ENCODE results near the gene C11orf58.

The C11orf58 gene

DNA sequence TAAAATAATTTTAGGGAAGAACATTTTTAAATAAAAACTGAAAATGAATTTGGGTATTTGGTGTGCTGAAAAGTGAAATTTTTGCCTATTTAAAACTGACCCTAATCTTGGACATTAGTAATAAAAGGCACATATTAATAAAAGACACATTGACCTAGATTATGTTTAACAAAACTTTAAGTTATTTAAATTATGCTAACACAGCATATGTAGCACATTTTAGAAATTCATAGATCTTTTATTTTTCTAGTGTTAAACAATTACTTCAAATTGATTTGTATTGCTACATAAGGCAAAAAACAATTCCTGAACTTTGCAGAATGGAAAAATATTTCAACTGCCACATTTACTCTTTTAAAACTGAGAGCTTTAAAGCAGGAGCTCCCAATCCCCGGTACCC, 10.6 kb downstream of the C11orf58 start:
- Mint-ChIP-seq H3K27ac (peak overlapping the region in 1 of 2 donors; percentile 56), H3K4me1 (ENCODE audit: low read depth in 2 of 2) (peaks cover 15 to 48% of the 10 kb centered on the region in 2 donors), H3K36me3 (ENCODE audit: insufficient read depth) (peaks cover 91% of the 10 kb centered on the region), H3K27me3 (no peaks in the 10 kb centered on the region), H3K9me3 (no peaks in the 10 kb centered on the region), H3K4me3 (no peak overlapping the region)
- ATAC-seq (replicated peaks) (no peak), DNase-seq (no peak)

DNA sequence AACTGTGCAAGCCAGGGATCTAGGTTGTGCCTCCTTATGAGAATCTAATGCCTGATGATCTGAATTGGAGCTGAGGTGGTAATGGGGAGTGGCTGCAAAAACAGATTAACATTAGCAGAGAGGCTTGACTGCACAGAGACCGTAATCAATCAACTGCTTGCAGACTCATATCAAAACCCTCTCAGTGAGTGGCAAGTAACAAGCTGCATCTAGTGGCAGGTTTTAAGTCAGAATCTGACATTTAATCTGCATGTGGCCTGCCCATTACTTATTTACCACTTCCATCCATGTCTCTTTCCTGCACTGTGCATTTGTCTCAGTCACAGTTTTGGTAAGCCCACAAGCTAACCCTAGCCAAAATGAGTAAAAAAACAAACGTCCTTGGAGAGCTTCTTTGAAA, 11.2 kb downstream of the C11orf58 start:
- Mint-ChIP-seq H3K36me3 (ENCODE audit: insufficient read depth) (peaks cover 91% of the 10 kb centered on the region), H3K9me3 (no peaks in the 10 kb centered on the region), H3K27me3 (no peaks in the 10 kb centered on the region), H3K4me3 (no peak overlapping the region), H3K27ac (peak overlapping the region in 1 of 2 donors; percentile 56), H3K4me1 (ENCODE audit: low read depth in 2 of 2) (peaks cover 11 to 44% of the 10 kb centered on the region in 2 donors)
- ATAC-seq (replicated peaks) (no peak), DNase-seq (no peak)

DNA sequence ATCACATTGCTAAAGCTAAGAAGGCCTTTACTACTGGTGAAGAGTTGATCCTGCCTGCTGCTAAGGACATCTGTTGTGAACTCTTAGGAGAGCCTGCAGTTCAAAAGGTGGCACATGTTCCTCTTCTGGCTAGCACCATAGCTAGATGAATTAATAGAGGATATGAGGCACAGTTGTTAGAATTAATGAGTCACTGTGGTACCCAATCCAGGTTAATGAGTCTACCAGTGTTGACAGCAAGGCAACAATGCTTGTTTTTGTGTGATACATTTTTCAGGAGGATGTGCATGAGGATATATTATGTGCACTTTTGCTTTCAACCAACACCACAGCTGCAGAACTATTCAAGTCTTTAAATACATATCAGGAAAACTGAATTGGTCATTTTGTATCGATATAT, 12.0 kb downstream of the C11orf58 start:
- H3K9me3 Mint-ChIP-seq, result no peaks in the 10 kb centered on the region
- no peak for DNase-seq
- H3K4me3 Mint-ChIP-seq, result no peak overlapping the region
- H3K27ac Mint-ChIP-seq, result no peak overlapping the region
- peaks cover 8 to 37% of the 10 kb centered on the region in 2 donors for H3K4me1 Mint-ChIP-seq (ENCODE audit: low read depth in 2 of 2)
- no peak for ATAC-seq (replicated peaks)
- H3K36me3 Mint-ChIP-seq (ENCODE audit: insufficient read depth), result peaks cover 91% of the 10 kb centered on the region
- H3K27me3 Mint-ChIP-seq, result no peaks in the 10 kb centered on the region

DNA sequence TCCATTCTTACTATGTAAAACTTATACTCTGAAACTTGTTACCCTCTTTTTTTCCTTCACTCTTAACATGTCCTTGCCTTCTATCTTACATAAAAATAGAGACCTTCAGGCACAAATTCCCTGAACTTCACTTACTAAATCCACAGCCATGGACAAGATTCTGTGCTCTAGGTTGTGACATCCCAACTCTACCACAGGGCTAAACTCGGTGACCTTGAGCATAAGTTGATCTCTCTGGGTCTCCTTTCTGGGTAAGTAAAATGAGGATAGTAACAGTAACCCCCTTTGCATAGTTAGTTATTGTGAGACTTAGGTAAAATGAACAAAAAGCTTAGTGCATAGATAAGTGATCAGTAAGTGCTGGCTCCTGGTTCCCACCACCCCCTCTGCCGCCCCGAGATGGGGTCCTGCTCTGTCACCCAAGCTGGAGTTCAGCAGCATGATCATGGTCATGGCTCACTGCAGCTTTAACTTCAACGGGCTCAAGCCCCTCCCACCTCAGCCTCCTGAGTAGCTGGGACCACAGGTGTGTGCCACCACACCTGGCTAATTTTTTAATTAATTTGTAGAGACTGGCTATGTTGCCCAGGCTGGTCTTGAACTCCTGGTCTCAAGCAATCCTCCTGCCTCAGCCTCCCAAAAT, 20.1 kb downstream of the C11orf58 start:
- Mint-ChIP-seq H3K4me1 (ENCODE audit: low read depth in 2 of 2) (peaks cover 5 to 9% of the 10 kb centered on the region in 2 donors), H3K27ac (peak overlapping the region in 1 of 2 donors; percentile 31), H3K9me3 (no peaks in the 10 kb centered on the region), H3K27me3 (no peaks in the 10 kb centered on the region), H3K36me3 (ENCODE audit: insufficient read depth) (peaks cover 62% of the 10 kb centered on the region), H3K4me3 (no peak overlapping the region)
- no peak for ATAC-seq (replicated peaks)
- no peak for DNase-seq

DNA sequence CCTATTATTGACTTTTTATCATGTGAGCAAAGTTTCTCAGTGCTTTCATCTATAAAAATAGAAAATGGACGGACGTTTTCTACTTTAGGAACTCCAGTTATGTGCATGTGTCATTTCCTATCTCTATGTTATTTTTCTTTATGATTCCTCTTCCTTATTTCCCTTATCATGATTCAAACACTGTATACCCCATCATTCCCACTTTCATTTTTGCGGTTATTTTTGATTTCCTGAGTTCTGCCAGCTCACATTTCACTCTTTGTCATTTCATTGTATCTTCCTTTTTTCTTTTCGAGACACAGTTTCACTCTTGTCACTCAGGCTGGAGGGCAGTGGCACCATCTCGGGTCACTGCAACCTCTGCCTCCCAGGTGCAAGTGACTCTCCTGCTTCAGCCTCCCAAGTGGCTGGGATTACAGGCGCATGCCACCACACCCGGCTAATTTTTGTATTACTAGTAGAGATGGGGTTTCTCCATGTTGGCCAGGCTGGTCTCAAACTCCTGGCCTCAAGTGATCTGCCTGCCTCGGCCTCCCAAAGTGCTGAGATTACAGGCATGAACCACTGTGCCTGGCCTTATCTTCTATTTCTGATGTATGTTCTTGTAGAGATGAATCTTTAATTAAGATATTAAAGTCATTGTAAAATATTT, 21.5 kb downstream of the C11orf58 start:
- H3K27ac Mint-ChIP-seq, result peak overlapping the region; percentile 31 to 39
- no peak for ATAC-seq (replicated peaks)

DNA sequence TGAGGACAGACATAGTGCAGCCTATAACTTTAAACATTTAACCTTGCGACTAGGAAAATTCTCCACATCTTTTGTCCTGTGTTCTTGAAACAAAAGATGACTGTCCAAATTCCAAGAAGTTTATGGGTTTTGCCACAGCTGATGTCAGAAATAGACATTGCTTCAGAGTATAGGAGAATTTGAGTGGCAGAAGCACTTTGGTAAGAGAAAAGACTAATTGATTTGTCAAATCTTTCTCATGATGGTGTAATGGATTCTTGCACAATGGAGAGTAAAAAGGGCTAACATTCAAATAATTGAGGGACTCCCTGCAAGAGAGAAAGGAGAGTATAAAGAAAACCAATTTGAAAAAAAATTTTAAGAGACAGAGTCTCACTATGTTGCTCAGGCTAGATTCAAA, 25.3 kb downstream of the C11orf58 start:
- Mint-ChIP-seq H3K4me3 (no peak overlapping the region), H3K27ac (no peak overlapping the region), H3K9me3 (no peaks in the 10 kb centered on the region), H3K4me1 (ENCODE audit: low read depth in 2 of 2) (peaks cover 5 to 9% of the 10 kb centered on the region in 2 donors), H3K36me3 (ENCODE audit: insufficient read depth) (peaks cover 9% of the 10 kb centered on the region), H3K27me3 (no peaks in the 10 kb centered on the region)
- ATAC-seq (replicated peaks), result no peak
- no peak for DNase-seq

More for the DNA sequence above, 21.5 kb downstream of the C11orf58 start:
- Mint-ChIP-seq H3K4me1 (ENCODE audit: low read depth in 2 of 2) (peaks cover 5 to 9% of the 10 kb centered on the region in 2 donors), H3K27me3 (no peaks in the 10 kb centered on the region), H3K4me3 (no peak overlapping the region), H3K36me3 (ENCODE audit: insufficient read depth) (peaks cover 47% of the 10 kb centered on the region), H3K9me3 (no peaks in the 10 kb centered on the region)
- no peak for DNase-seq

DNA sequence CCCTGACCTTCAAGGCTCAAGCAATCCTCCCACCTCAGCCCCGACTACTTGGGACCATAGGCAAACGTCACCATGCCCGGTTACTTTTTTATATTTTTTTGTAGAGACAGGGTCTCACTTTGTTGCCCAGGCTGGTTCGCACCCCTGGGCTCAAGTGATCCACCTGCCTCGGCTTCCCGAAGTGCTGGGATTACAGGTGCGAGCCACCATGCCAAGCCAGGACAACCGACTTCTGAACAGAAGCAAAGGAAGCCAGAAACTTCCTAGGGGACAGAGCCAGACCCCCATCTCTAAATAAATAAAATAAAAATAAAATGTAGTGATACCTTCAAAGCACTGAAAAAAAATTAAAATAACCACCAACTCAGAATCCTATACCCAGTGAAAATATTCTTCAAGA, 26.4 kb downstream of the C11orf58 start:
- Mint-ChIP-seq H3K4me1 (ENCODE audit: low read depth in 2 of 2) (peaks cover 3 to 4% of the 10 kb centered on the region in 2 donors), H3K9me3 (no peaks in the 10 kb centered on the region), H3K27ac (no peak overlapping the region), H3K27me3 (peaks cover 6 to 9% of the 10 kb centered on the region in 2 donors), H3K36me3 (ENCODE audit: insufficient read depth) (peaks cover 3% of the 10 kb centered on the region), H3K4me3 (no peak overlapping the region)
- ATAC-seq (replicated peaks) (no peak), DNase-seq (no peak)

DNA sequence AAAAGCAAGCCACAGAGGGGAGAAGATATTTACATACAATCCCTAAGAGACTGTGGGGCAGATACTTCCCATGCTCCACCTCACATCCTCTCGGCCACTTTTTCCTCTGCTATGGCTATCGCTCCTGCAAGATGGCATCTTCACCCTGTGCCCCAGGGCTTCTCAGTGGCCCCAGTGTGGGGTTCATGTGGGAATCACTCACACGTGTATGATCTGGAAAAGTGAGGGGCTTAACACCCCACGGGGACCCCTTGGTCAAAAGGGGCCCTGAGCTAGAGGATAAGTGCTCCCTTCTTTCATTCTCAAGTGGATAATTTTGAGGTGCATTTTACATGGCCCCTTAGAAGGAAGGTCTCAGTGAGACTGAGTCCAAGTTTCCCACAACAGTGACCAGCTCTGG, 28.7 kb downstream of the C11orf58 start:
- H3K4me3 Mint-ChIP-seq, result no peak overlapping the region

DNA sequence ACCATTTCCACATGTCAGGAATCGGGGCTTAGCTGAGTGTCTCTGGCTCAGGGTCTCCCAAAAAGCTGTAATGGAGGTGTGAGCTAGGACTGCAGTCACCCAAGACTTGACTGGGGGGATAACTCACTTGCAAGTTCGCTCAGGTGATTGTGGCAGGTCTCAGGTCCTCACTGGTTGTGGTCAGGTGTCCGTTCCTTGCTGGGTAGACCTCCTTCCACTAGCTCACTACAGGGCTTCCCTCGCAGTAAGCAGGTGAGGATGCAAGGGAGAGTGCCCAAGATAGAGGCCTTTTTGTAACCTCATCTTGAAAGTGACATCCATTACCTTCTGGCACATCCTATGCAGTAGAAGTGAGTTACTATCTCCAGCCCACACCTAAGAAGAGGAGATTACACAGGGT, 29.5 kb downstream of the C11orf58 start:
- DNase-seq (no peak), ATAC-seq (replicated peaks) (no peak)
- Mint-ChIP-seq H3K9me3 (no peaks in the 10 kb centered on the region), H3K27me3 (peaks cover 13 to 27% of the 10 kb centered on the region in 2 donors), H3K36me3 (ENCODE audit: insufficient read depth) (no peaks in the 10 kb centered on the region), H3K4me3 (no peak overlapping the region), H3K27ac (no peak overlapping the region), H3K4me1 (ENCODE audit: low read depth in 2 of 2) (no peaks in the 10 kb centered on the region)

More for the DNA sequence above, 28.7 kb downstream of the C11orf58 start:
- Mint-ChIP-seq H3K9me3 (no peaks in the 10 kb centered on the region), H3K27me3 (peaks cover 13 to 23% of the 10 kb centered on the region in 2 donors), H3K36me3 (ENCODE audit: insufficient read depth) (no peaks in the 10 kb centered on the region), H3K4me1 (ENCODE audit: low read depth in 2 of 2) (no peaks in the 10 kb centered on the region), H3K27ac (no peak overlapping the region)
- no peak for ATAC-seq (replicated peaks)
- DNase-seq, result no peak

DNA sequence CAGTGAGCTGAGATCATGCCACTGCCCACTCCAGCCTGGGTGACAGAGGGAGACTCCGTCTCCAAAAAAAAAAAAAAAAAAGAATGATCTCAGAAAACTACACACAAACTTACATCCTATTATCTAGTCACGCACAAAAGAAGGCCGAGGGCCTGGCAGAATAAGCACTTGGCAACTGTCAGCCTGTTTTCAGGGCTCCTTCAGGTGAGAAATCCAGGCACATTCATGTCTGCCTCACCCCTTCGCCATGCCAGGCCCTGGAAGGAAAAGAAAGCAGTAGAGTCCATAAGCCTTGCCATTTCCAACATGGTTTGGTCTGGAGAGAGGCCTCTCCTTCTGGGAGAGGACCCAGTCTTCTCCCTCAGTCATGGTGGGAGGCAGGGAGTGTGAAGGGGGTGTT, 30.9 kb downstream of the C11orf58 start:
- H3K36me3 Mint-ChIP-seq (ENCODE audit: insufficient read depth), result peaks cover 3% of the 10 kb centered on the region
- no peak overlapping the region for H3K4me3 Mint-ChIP-seq
- H3K27me3 Mint-ChIP-seq, result peaks cover 13 to 35% of the 10 kb centered on the region in 2 donors
- peak overlapping the region in 1 of 2 donors; percentile 23 for H3K27ac Mint-ChIP-seq
- no peaks in the 10 kb centered on the region for H3K4me1 Mint-ChIP-seq (ENCODE audit: low read depth in 2 of 2)
- ATAC-seq (replicated peaks), result no peak
- DNase-seq, result no peak
- H3K9me3 Mint-ChIP-seq, result no peaks in the 10 kb centered on the region

DNA sequence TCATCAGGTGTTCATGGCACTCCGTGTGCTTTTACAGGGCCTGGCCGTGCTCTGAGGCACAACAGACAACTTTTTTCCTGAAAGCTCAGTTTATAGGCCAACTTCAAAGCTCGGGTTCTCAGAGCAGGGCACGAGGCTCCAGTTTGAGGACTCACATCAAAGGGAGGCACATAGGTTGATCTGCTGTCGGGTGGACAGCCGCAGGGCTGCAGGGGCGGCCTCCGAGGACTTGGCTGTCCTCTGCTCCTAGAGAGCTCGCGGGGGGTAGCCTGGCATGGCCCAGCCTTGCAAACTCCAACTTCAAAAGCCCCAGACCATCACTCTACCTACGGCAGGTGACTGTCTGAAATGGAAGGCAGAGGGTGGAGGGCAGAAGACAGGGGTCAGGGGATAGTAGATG, 31.6 kb downstream of the C11orf58 start:
- Mint-ChIP-seq H3K36me3 (ENCODE audit: insufficient read depth) (peaks cover 3% of the 10 kb centered on the region), H3K4me1 (ENCODE audit: low read depth in 2 of 2) (no peaks in the 10 kb centered on the region), H3K27ac (peak overlapping the region in 1 of 2 donors; percentile 23), H3K27me3 (peaks cover 13 to 35% of the 10 kb centered on the region in 2 donors), H3K9me3 (no peaks in the 10 kb centered on the region), H3K4me3 (no peak overlapping the region)
- ATAC-seq (replicated peaks), result no peak
- DNase-seq, result no peak

DNA sequence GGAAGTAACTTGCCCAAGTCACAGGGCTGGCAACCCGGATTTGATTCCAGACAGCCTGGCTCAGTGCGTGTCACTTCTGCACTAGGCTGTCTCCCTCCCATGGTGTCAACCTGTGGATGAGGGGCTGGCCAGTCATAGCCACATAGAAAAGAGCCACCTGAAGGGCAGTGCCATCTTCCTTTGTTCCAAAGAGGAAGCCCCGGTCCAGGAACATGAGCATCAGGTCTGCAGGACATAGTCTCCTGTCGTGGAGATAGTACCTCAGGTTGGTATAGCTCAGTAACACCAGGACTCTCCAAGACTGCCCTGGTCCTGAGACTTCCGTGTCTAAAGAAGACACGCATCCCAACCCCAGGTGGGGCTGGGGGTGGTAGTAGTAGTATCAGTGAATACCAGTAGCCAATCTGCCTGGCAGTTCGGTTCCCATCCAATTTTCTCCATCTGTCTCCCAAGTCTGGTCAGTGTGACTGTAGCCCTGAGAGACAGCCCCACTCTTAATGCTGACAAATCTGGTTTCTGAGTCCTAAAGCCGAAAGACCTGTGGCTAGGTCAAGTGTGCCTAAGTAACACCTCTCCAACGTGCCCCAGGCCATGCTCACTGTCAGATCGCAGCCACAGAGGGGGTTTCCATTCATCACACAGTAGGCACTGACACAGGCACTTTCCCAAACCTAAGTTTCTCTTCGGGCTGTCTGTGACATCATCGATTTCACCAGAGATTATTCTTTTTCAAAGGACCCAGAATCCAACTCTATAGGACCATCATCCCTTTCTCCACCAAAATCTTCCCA, 33.1 kb downstream of the C11orf58 start:
- no peak for DNase-seq
- Mint-ChIP-seq H3K4me1 (ENCODE audit: low read depth in 2 of 2) (no peaks in the 10 kb centered on the region), H3K4me3 (no peak overlapping the region), H3K27me3 (peaks cover 13 to 35% of the 10 kb centered on the region in 2 donors), H3K9me3 (no peaks in the 10 kb centered on the region), H3K27ac (no peak overlapping the region), H3K36me3 (ENCODE audit: insufficient read depth) (peaks cover 3% of the 10 kb centered on the region)
- no peak for ATAC-seq (replicated peaks)

DNA sequence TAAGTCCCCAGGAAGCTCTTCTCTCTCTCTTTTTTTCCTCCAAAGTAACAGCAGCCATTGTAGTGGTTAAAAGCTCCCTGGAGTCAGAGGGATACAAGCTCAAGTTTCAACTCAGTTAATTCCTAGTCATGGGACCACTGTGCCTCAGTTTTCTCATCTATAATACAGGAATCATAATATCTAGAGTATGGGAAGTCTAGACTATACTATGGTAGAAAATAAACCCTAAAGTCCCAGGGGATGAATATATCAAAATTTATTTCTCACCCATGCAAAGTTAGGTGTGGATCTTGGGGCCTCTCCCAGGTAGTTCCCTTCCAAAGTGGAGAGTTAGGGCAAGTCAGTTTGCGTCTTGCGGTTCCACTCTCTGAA, 33.7 kb downstream of the C11orf58 start:
- Mint-ChIP-seq H3K9me3 (no peaks in the 10 kb centered on the region), H3K27ac (no peak overlapping the region), H3K36me3 (ENCODE audit: insufficient read depth) (peaks cover 3% of the 10 kb centered on the region), H3K4me1 (ENCODE audit: low read depth in 2 of 2) (no peaks in the 10 kb centered on the region), H3K4me3 (no peak overlapping the region), H3K27me3 (peaks cover 13 to 35% of the 10 kb centered on the region in 2 donors)
- DNase-seq (no peak), ATAC-seq (replicated peaks) (no peak)
